H1 (cell line): ENCODE data around the gene HABP4. TPM values are rescaled to one million over a fixed set of nuclear protein-coding genes. Genes with fewer than 3 reads are reported as not detected.

Experiments used
- CTCF ChIA-PET: fragments of 300-600 bp; sonication (Branson Sonifier 250); formaldehyde crosslinking; loops from one replicate; lab custom pipeline; 2021; ENCODE audit not compliant: partially characterized antibody; lab: Charles Lee
- POLR2A ChIA-PET: fragments of 300-600 bp; sonication (Branson Sonifier 250); formaldehyde crosslinking; loops from one replicate; lab custom pipeline; 2021; ENCODE audit warnings: inconsistent platforms; ENCODE audit not compliant: partially characterized antibody; lab: Charles Lee
- DNase-seq, 2 experiments: peaks; one replicate each; pipeline versions ENCODE4 v3.0.0 to v3.0.0-alpha.2; 2010 to 2022; ENCODE audit warnings: low spot score in 2 of 2, low read depth in 1 of 2, mixed read lengths in 1 of 2
- FAIRE-seq: peaks from 2 replicates; lab custom pipeline; 2011; peaks lifted over from hg19 to GRCh38; lab: Jason Lieb, UNC
- H2AFZ ChIP-seq: 2 replicates; pipeline ENCODE4 v1.8.1; 2012; ENCODE audit warnings: low read length, inconsistent platforms
- H2AK5ac ChIP-seq: 2 replicates; pipeline ENCODE4 v1.6.1; 2013; ENCODE audit warnings: low read depth, low read length
- H2BK120ac ChIP-seq: replicated peaks from 2 replicates; pipeline ENCODE3; 2013; ENCODE audit warnings: low read depth, low read length, inconsistent platforms
- H2BK12ac ChIP-seq: 2 replicates; pipeline ENCODE4 v1.6.1; 2013; ENCODE audit warnings: low read depth, low read length
- H2BK15ac ChIP-seq: 2 replicates; pipeline ENCODE4 v1.6.1; 2013; ENCODE audit warnings: low read length
- H2BK20ac ChIP-seq: 2 replicates; pipeline ENCODE4 v1.6.1; 2013; ENCODE audit warnings: low read length
- H2BK5ac ChIP-seq: 2 replicates; pipeline ENCODE4 v1.6.1; 2013; ENCODE audit warnings: low read depth, low read length
- H3K14ac ChIP-seq: 2 replicates; pipeline ENCODE4 v1.6.1; 2013; ENCODE audit warnings: inconsistent platforms; ENCODE audit not compliant: insufficient read length
- H3K18ac ChIP-seq: 2 replicates; pipeline ENCODE4 v1.6.1; 2013; ENCODE audit warnings: low read length; ENCODE audit errors: extremely low read depth
- H3K23ac ChIP-seq: 2 replicates; pipeline ENCODE4 v1.6.1; 2013; ENCODE audit warnings: inconsistent platforms; ENCODE audit not compliant: insufficient read length
- H3K23me2 ChIP-seq: 2 replicates; pipeline ENCODE4 v1.6.1; 2013; ENCODE audit warnings: low read depth, low read length
- H3K27ac ChIP-seq: 2 replicates; pipeline ENCODE4 v1.6.1; 2011; ENCODE audit warnings: low read depth, low read length, inconsistent platforms
- H3K27me3 ChIP-seq, 4 experiments: replicated peaks in 1 of 4; 1 replicate in 1 of 4; 2 replicates in 3 of 4; pipeline versions ENCODE4 v1.6.1 to v1.8.1; 2011 to 2013; ENCODE audit warnings: low read length in 3 of 4, mild to moderate bottlenecking in 3 of 4, inconsistent platforms in 2 of 4, mixed read lengths in 2 of 4, moderate library complexity in 1 of 4; ENCODE audit not compliant: control insufficient read depth in 3 of 4, insufficient read depth in 3 of 4; ENCODE audit errors: extremely low read depth in 1 of 4
- H3K36me3 ChIP-seq, 4 experiments: 2 replicates each; pipeline versions ENCODE4 v1.6.1 to v1.8.1; 2011 to 2013; ENCODE audit warnings: mild to moderate bottlenecking in 4 of 4, low read length in 3 of 4, moderate library complexity in 2 of 4, control low read depth in 1 of 4, inconsistent platforms in 1 of 4; ENCODE audit not compliant: insufficient read depth in 4 of 4, control insufficient read depth in 2 of 4
- H3K4ac ChIP-seq: replicated peaks from 2 replicates; pipeline ENCODE3; 2013; ENCODE audit warnings: low read length, low read depth, mixed read lengths, inconsistent platforms; ENCODE audit not compliant: insufficient read length
- H3K4me1 ChIP-seq, 4 experiments: replicated peaks in 1 of 4; 1 replicate in 1 of 4; 2 replicates in 3 of 4; pipeline versions ENCODE4 v1.6.1 to v1.8.1; 2011 to 2013; ENCODE audit warnings: low read length in 3 of 4, inconsistent platforms in 2 of 4, mixed read lengths in 1 of 4; ENCODE audit not compliant: insufficient read depth in 4 of 4, control insufficient read depth in 3 of 4
- H3K4me2 ChIP-seq, 2 experiments: 2 replicates each; pipeline versions ENCODE4 v1.6.1 to v1.8.1; 2011 to 2013; ENCODE audit warnings: low read depth in 2 of 2, low read length in 2 of 2, control low read depth in 1 of 2, inconsistent platforms in 1 of 2, mild to moderate bottlenecking in 1 of 2; ENCODE audit not compliant: insufficient read depth in 1 of 2
- H3K4me3 ChIP-seq, 4 experiments: fragments of 200-600, 300-600 bp in 1 of 4; sonication (generic), shearing (Covaris generic), sonication (Bioruptor Twin) in 1 of 4; 2 replicates each; pipeline versions ENCODE4 v1.5.1 to v1.8.1; 2011 to 2016; ENCODE audit warnings: low read length in 4 of 4, low read depth in 3 of 4, control low read depth in 2 of 4, inconsistent platforms in 2 of 4, mild to moderate bottlenecking in 2 of 4, mixed read lengths in 1 of 4, moderate library complexity in 1 of 4; ENCODE audit not compliant: insufficient read depth in 2 of 4; ENCODE audit errors: extremely low read depth in 1 of 4
- H3K56ac ChIP-seq: replicated peaks from 2 replicates; pipeline ENCODE3; 2013; ENCODE audit warnings: low read depth, mild to moderate bottlenecking, mixed read lengths, low read length, inconsistent platforms; ENCODE audit not compliant: insufficient read length
- H3K79me1 ChIP-seq: 2 replicates; pipeline ENCODE4 v1.6.1; 2013; ENCODE audit warnings: low read depth, low read length, control low read depth
- H3K79me2 ChIP-seq, 2 experiments: 2 replicates each; pipeline versions ENCODE4 v1.6.1 to v1.8.1; 2012 to 2013; ENCODE audit warnings: low read length in 2 of 2, mild to moderate bottlenecking in 2 of 2, inconsistent platforms in 1 of 2; ENCODE audit not compliant: insufficient read depth in 2 of 2, control insufficient read depth in 1 of 2
- H3K9ac ChIP-seq, 4 experiments: replicated peaks in 1 of 4; 1 replicate in 1 of 4; 2 replicates in 3 of 4; pipeline versions ENCODE4 v1.6.1 to v1.8.1; 2011 to 2013; ENCODE audit warnings: low read depth in 3 of 4, low read length in 3 of 4, control low read depth in 2 of 4, mild to moderate bottlenecking in 2 of 4, moderate library complexity in 2 of 4, inconsistent platforms in 1 of 4; ENCODE audit errors: extremely low read depth in 1 of 4
- H3K9me3 ChIP-seq, 2 experiments: 2 replicates each; pipeline versions ENCODE4 v1.6.1 to v1.8.1; 2012 to 2013; ENCODE audit warnings: mild to moderate bottlenecking in 2 of 2, moderate library complexity in 2 of 2, control low read depth in 1 of 2, inconsistent platforms in 1 of 2, low read depth in 1 of 2, low read length in 1 of 2, mixed read lengths in 1 of 2; ENCODE audit not compliant: insufficient read depth in 2 of 2
- H4K20me1 ChIP-seq, 2 experiments: replicated peaks in 1 of 2; 2 replicates each; pipeline versions ENCODE3 to v1.8.1; 2011 to 2013; ENCODE audit warnings: inconsistent platforms in 2 of 2, low read length in 2 of 2, mild to moderate bottlenecking in 1 of 2; ENCODE audit not compliant: insufficient read depth in 2 of 2, control insufficient read depth in 1 of 2
- H4K5ac ChIP-seq: 2 replicates; pipeline ENCODE4 v1.6.1; 2013; ENCODE audit warnings: low read length, low read depth, mixed read lengths, inconsistent platforms; ENCODE audit not compliant: insufficient read length
- H4K8ac ChIP-seq: 2 replicates; pipeline ENCODE4 v1.8.0; 2013; ENCODE audit warnings: mild to moderate bottlenecking, moderate library complexity, low read length, inconsistent platforms; ENCODE audit not compliant: insufficient read depth; ENCODE audit errors: extremely low read depth
- H4K91ac ChIP-seq: replicated peaks from 2 replicates; pipeline ENCODE3; 2013; ENCODE audit warnings: low read length, mixed read lengths, inconsistent platforms; ENCODE audit not compliant: insufficient read length
- CEBPB ChIP-seq: IDR thresholded peaks from 2 replicates; pipeline ENCODE4 v1.6.1; 2012; ENCODE audit warnings: low read depth, low read length
- CHD1 ChIP-seq: IDR thresholded peaks from 2 replicates; pipeline ENCODE4 v1.6.1; 2012; ENCODE audit warnings: low read depth, low read length, improper control_type of control experiment
- GABPA ChIP-seq: IDR thresholded peaks from 2 replicates; pipeline ENCODE4 v1.6.1; 2011; ENCODE audit warnings: mild to moderate bottlenecking, low read length, moderate library complexity, borderline replicate concordance; ENCODE audit not compliant: insufficient read depth
- GTF2F1 ChIP-seq: IDR thresholded peaks from 2 replicates; pipeline ENCODE4 v1.6.1; 2012; ENCODE audit warnings: low read depth, low read length, improper control_type of control experiment, borderline replicate concordance
- HDAC2 ChIP-seq, 2 experiments: fragments of 300-600 bp in 1 of 2; sonication (generic) in 1 of 2; IDR thresholded peaks; 2 replicates each; pipeline ENCODE4 v1.6.1; 2011 to 2012; ENCODE audit warnings: low read depth in 2 of 2, low read length in 2 of 2, mild to moderate bottlenecking in 2 of 2, moderate library complexity in 2 of 2, borderline replicate concordance in 1 of 2, inconsistent platforms in 1 of 2
- JUND ChIP-seq: IDR thresholded peaks from 2 replicates; pipeline ENCODE4 v1.6.1; 2011; ENCODE audit warnings: mild to moderate bottlenecking, improper control_type of control experiment, low read length
- MAFK ChIP-seq: IDR thresholded peaks from 2 replicates; pipeline ENCODE4 v1.6.1; 2012; ENCODE audit warnings: low read depth, mild to moderate bottlenecking, improper control_type of control experiment, low read length
- SIRT6 ChIP-seq: IDR thresholded peaks from one replicate; pipeline ENCODE4 v1.7.1; 2012; ENCODE audit warnings: low read length, inconsistent platforms
- TAF7 ChIP-seq: optimal IDR thresholded peaks from 2 replicates; pipeline ENCODE3; 2011; ENCODE audit warnings: low read depth, mild to moderate bottlenecking, inconsistent platforms, low read length, moderate library complexity, borderline replicate concordance
- USF2 ChIP-seq: IDR thresholded peaks from 2 replicates; pipeline ENCODE4 v1.6.1; 2011; ENCODE audit warnings: low read length, improper control_type of control experiment
- WGBS, 2 experiments: shearing (Covaris generic) in 1 of 2; methylation state at CpG; one replicate each; pipeline versions ENCODE4 v1.1.6 to v1.1.7; 2013 to 2015; ENCODE audit warnings: low lambda C conversion rate in 2 of 2, mixed read lengths in 2 of 2, inconsistent platforms in 1 of 2, low coverage in 1 of 2, missing lambda C conversion rate in 1 of 2; ENCODE audit not compliant: insufficient replicate concordance in 2 of 2, insufficient coverage in 1 of 2, insufficient read length in 1 of 2; ENCODE audit errors: extremely low coverage in 1 of 2, missing lambda C conversion rate in 1 of 2; 5-methylcytosine and 5-hydroxymethylcytosine counted together
- polyA plus RNA-seq, 7 experiments: library from polyadenylated mRNA; depleted of rRNA in 3 of 7; stranded (reverse) in 5 of 7; unstranded in 2 of 7; fragments of >200 nt in 5 of 7; fragments of 200-250 nt in 2 of 7; gene quantifications; 1 replicate in 5 of 7; 2 replicates in 1 of 7; 4 replicates in 1 of 7; pipeline versions ENCODE4 v1.2.1 to v1.2.3, GENCODE V29; 2011 to 2013; ENCODE audit warnings: missing spikeins in 2 of 7, mixed read lengths in 2 of 7
- total RNA-seq: library from RNA; stranded (reverse); fragmentation: NEBNext Ultra II Directional; extraction: Animal tissue kit (Norgen Biotek cat#: 25700); gene quantifications from 2 replicates; pipeline ENCODE4 v1.2.1, GENCODE V29; 2021

Gene HABP4
- total and polyA plus RNA-seq, 2 of the 8 experiments (the other 6 are each of a cell fraction or from before 2014, with no cell fraction given): 3.3 to 11.2 TPM

GRCh38 chr9:96412174-96412913, 37.6 kb upstream of the HABP4 start:
- Histone ChIP-seq H2BK120ac (no peak overlapping the region), H3K4me2 (no peak overlapping the region)
- TF ChIP-seq SIRT6: no peak
- no peak for TF ChIP-seq TAF7
- TF ChIP-seq MAFK: no peak
- TF ChIP-seq CEBPB: no peak
- TF ChIP-seq GTF2F1: no peak
- no peak for TF ChIP-seq JUND
- TF ChIP-seq HDAC2 (IDR thresholded peaks at IDR 0.05; ENCODE audit: borderline replicate concordance in 1 of 2, low read depth in 2 of 2, low read length in 2 of 2): no peak
- TF ChIP-seq USF2: no peak
- no peak for TF ChIP-seq GABPA
- TF ChIP-seq CHD1: no peak

More at GRCh38 chr9:96412174-96412913, 37.6 kb upstream of the HABP4 start:
- Histone ChIP-seq H3K79me1 (peaks cover 4% of the 10 kb centered on the region; the same call in 1 of the 2 replicates), H3K14ac (no peak overlapping the region), H4K5ac (no peak overlapping the region), H3K18ac (no peak overlapping the region), H3K23me2 (peaks cover 4% of the 10 kb centered on the region), H3K27ac (no peak overlapping the region), H3K4me1 (peaks cover 0 to 13% (median 9%) of the 10 kb centered on the region in 4 experiments; a peak in 4 of 7 replicates), H4K20me1 (peaks cover 6 to 11% of the 10 kb centered on the region in 2 experiments), H4K8ac (no peak overlapping the region), H3K9me3 (no peaks in the 10 kb centered on the region), H3K4me3 (no peak overlapping the region), H2AFZ (no peak overlapping the region), H3K27me3 (no peaks in the 10 kb centered on the region), H3K9ac (no peak overlapping the region), H3K23ac (no peak overlapping the region), H3K36me3 (peaks cover 0 to 5% (median 2%) of the 10 kb centered on the region in 4 experiments; a peak in 3 of 8 replicates), H3K56ac (no peak overlapping the region), H2AK5ac (no peak overlapping the region), H2BK20ac (no peak overlapping the region), H2BK15ac (no peak overlapping the region), H3K4ac (no peak overlapping the region), H4K91ac (no peak overlapping the region), H3K79me2 (peaks cover 2 to 80% of the 10 kb centered on the region in 2 experiments; a peak in 3 of 4 replicates), H2BK12ac (no peak overlapping the region), H2BK5ac (no peak overlapping the region)
- DNase-seq: no peak
- 84% methylated on average over 8 of the region's 8 CpGs; no CpG with 5 or more reads in 1 of the 2 experiments for WGBS, 2 experiments
- ChIA-PET CTCF (interaction anchor here (2.0 kb wide), 1 partner anchor 85 kb away, joined by 8 read pairs; no protein-coding TSS in a partner anchor), POLR2A (interaction anchor here (1.5 kb wide), 1 partner anchor 13 kb away, joined by 3 read pairs; no protein-coding TSS in a partner anchor)
- no peak for FAIRE-seq
